ENCODE measurements around the gene RXRA. TPM values are rescaled to one million over a fixed set of nuclear protein-coding genes. Genes with fewer than 3 reads are reported as not detected.

RXRA gene
- total RNA-seq, 1 experiment from 2014 or later: 29.9 TPM

- Mint-ChIP-seq H3K27ac (no peak overlapping the region), H3K9me3 (peaks cover 17 to 18% of the 10 kb centered on the region in 2 experiments), H3K27me3 (ENCODE audit: low read depth) (peaks cover 4% of the 10 kb centered on the region), H3K4me3 (no peak overlapping the region), H3K36me3 (ENCODE audit: insufficient read depth in 1 of 3, low read depth in 3 of 3) (peaks cover 0 to 8% (median 0%) of the 10 kb centered on the region in 3 experiments; a peak in 3 of 7 replicates), H3K4me1 (peaks cover 6% of the 10 kb centered on the region in 2 experiments)
- no peak overlapping the region for H2BK5ac ChIP-seq (ENCODE audit: insufficient read length, low read length)
- no peak overlapping the region for H2AK5ac ChIP-seq (ENCODE audit: insufficient read length, low read length)
- H2BK20ac ChIP-seq (ENCODE audit: low read depth, low read length, poor library complexity, severe bottlenecking): no peak overlapping the region
- 100% methylated on average over 1 of the region's 2 CpGs for WGBS (ENCODE audit: extremely low coverage, insufficient read length, low lambda C conversion rate)
- H3K18ac ChIP-seq (ENCODE audit: insufficient read length, low read depth, low read length): no peak overlapping the region
- no peak overlapping the region for H2BK15ac ChIP-seq (ENCODE audit: low read depth, low read length)
- H4K91ac ChIP-seq (ENCODE audit: insufficient read length, low read depth, low read length): no peak overlapping the region
- H3T11ph ChIP-seq (ENCODE audit: low read length): no peak overlapping the region
- no peaks in the 10 kb centered on the region for H3K4me1 ChIP-seq (ENCODE audit: insufficient read depth, low read length)
- no peak overlapping the region for H3K4ac ChIP-seq (ENCODE audit: low read depth, low read length)
- no peak overlapping the region for H3K23ac ChIP-seq (ENCODE audit: insufficient read length, low read depth, low read length)
- no peak overlapping the region for H3K9ac ChIP-seq (ENCODE audit: extremely low read depth, insufficient read length, low read length)
- H4K20me1 ChIP-seq (ENCODE audit: control insufficient read depth, insufficient read depth, insufficient read length): peaks cover 5% of the 10 kb centered on the region
- H2BK12ac ChIP-seq (ENCODE audit: insufficient read length, low read depth, low read length): no peak overlapping the region
- H3K23me2 ChIP-seq (ENCODE audit: insufficient read length, low read depth, low read length, poor library complexity, severe bottlenecking): no peaks in the 10 kb centered on the region
- no peak overlapping the region for H3K56ac ChIP-seq (ENCODE audit: insufficient read length, low read depth, low read length)
- no peaks in the 10 kb centered on the region for H3K79me2 ChIP-seq (ENCODE audit: insufficient read depth, low read length)
- H4K5ac ChIP-seq (ENCODE audit: insufficient read length, low read depth, low read length): no peak overlapping the region
- H2AFZ ChIP-seq (ENCODE audit: low read length): no peak overlapping the region
- no peaks in the 10 kb centered on the region for H3K27me3 ChIP-seq (ENCODE audit: insufficient read depth, low read length)
- no peak overlapping the region for H2BK120ac ChIP-seq (ENCODE audit: low read depth, low read length, poor library complexity, severe bottlenecking)
- no peaks in the 10 kb centered on the region for H3K9me3 ChIP-seq (ENCODE audit: control insufficient read depth, low read depth, low read length)
- H3K27ac ChIP-seq (ENCODE audit: insufficient read length, low read depth, low read length): no peak overlapping the region
- no peak overlapping the region for H3K4me2 ChIP-seq (ENCODE audit: insufficient read depth, insufficient read length, low read length)
- no peak for TF ChIP-seq CTCF (conservative IDR thresholded peaks at IDR 0.05)
- no peak for DNase-seq
- H4K8ac ChIP-seq (replicated peaks; ENCODE audit: insufficient read length, low read depth, low read length): no peak overlapping the region
- H3K14ac ChIP-seq (ENCODE audit: insufficient read depth, low read length): no peak overlapping the region
- no peaks in the 10 kb centered on the region for H3K79me1 ChIP-seq (ENCODE audit: insufficient read depth, low read depth, low read length, poor library complexity, severe bottlenecking)
Observed at GRCh38 chr9:134451700-134452458, 125.6 kb downstream of the RXRA start.
